Adipocyte (in vitro differentiated cells): ENCODE data around the gene SLC6A7.

Source experiments
- DNase-seq: peaks from one replicate; pipeline ENCODE4 v3.0.0-alpha.2; 2015; ENCODE audit warnings: low read depth
- H3K27me3 ChIP-seq: replicated peaks from 2 replicates; pipeline ENCODE4 v1.7.0; 2013; ENCODE audit warnings: mild to moderate bottlenecking, low read length, moderate library complexity; ENCODE audit not compliant: control insufficient read depth, insufficient read depth
- H3K36me3 ChIP-seq: 2 replicates; pipeline ENCODE4 v1.7.0; 2013; ENCODE audit warnings: low read length, mild to moderate bottlenecking, moderate library complexity; ENCODE audit not compliant: control insufficient read depth, insufficient read depth, severe bottlenecking
- H3K4me1 ChIP-seq: 2 replicates; pipeline ENCODE4 v1.7.0; 2013; ENCODE audit warnings: mild to moderate bottlenecking, low read length, moderate library complexity; ENCODE audit not compliant: control insufficient read depth, insufficient read depth
- H3K4me3 ChIP-seq: 2 replicates; pipeline ENCODE4 v1.7.0; 2013; ENCODE audit warnings: mild to moderate bottlenecking, low read length, moderate library complexity
- H3K9ac ChIP-seq: 2 replicates; pipeline ENCODE4 v1.7.0; 2013; ENCODE audit warnings: mild to moderate bottlenecking, low read length, moderate library complexity
- H3K9me3 ChIP-seq: 2 replicates; pipeline ENCODE4 v1.7.0; 2013; ENCODE audit warnings: mild to moderate bottlenecking, low read length, moderate library complexity; ENCODE audit not compliant: control insufficient read depth

The SLC6A7 gene

DNA sequence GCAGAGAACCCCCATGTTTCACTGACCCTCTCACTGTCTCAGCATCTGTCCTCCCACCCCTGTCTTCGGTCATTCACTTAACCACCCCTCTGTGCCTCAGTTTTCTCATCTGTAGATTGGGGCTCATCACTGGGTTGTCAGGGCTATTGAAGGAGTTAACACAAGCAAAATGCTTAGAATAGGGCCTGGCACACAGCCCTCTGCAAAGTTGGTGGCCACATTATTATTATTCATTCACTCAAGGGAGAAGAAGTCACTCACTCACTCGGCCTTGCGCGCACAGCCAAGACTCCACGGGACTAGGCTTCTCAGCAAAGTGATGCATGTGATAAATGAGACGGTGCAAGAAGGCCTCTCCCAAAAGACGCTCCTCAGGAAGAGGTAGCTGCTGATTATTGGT is 42.2 kb upstream of the SLC6A7 start:
- DNase-seq = no peak
- Histone ChIP-seq H3K9me3 (no peaks in the 10 kb centered on the region), H3K4me3 (peak overlapping the region; percentile 68), H3K9ac (peak overlapping the region; percentile 91), H3K36me3 (peaks cover 5% of the 10 kb centered on the region), H3K27me3 (no peaks in the 10 kb centered on the region), H3K4me1 (peaks cover 95% of the 10 kb centered on the region)

DNA sequence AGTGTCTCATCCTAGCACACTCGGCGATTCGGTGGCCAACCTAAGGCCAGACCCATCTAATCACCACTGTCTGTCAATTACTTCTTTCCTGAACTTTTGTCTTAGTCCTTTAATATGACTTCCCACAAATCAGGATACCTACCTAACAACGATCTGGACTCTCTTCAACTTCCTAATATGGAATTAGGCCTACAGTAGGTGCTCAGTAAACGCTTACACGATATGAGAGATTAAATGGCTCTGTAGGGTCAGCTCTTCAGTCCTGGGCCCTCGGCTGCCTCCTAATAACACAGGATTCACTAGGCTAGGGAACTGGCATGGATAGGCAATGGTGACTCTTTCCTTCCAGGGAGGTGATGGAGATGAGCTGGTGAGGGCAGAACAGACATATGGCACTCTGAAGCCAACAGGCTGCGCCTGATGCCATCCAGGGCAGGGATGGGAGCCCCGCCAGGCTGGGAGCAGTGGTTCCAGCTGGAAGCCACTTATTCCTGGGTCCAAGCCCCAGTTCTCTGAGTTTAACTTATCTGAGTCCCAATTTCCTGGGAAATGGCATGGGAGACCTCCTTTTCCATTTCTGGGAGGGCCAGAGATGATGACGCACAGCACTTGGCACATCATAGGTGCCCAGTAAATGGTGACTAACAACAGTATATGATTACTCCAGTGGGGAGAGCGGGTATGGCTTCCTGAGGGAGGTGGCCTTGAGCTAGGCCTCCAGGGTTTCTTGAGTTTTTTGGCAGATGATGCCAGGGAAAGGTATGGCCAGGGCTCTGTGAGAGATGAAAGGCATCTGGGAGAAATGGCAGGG is 41.5 kb upstream of the SLC6A7 start:
- H3K9me3 ChIP-seq = no peaks in the 10 kb centered on the region
- peak overlapping the region; percentile 68 for H3K4me3 ChIP-seq
- DNase-seq = no peak
- H3K9ac ChIP-seq = peak overlapping the region; percentile 91
- H3K4me1 ChIP-seq = peaks cover 96% of the 10 kb centered on the region
- H3K36me3 ChIP-seq = peaks cover 10% of the 10 kb centered on the region
- no peaks in the 10 kb centered on the region for H3K27me3 ChIP-seq

DNA sequence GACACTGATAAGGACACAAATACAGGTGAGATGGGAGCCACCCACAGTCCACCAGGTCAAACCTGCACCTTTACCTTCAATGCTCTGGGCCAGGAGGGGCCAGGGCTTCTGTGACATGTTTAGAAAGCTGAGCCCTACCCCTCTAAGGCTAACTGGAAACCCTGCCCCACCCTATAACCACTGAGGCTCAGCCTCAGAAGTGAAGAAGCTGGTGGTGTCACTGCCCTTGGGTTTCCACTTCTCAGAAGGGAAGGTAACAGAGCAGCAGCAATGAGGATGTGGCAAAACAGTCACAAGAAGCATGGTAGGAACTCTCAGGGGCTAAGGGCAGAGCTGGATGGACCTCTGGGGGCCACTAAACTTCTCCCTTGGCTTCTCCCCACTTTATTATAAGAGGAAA is 40.2 kb upstream of the SLC6A7 start:
- Histone ChIP-seq H3K9me3 (no peaks in the 10 kb centered on the region), H3K9ac (peak overlapping the region; percentile 82), H3K4me1 (peaks cover 91% of the 10 kb centered on the region), H3K27me3 (no peaks in the 10 kb centered on the region), H3K36me3 (peaks cover 12% of the 10 kb centered on the region), H3K4me3 (peak overlapping the region; percentile 44)
- no peak for DNase-seq

DNA sequence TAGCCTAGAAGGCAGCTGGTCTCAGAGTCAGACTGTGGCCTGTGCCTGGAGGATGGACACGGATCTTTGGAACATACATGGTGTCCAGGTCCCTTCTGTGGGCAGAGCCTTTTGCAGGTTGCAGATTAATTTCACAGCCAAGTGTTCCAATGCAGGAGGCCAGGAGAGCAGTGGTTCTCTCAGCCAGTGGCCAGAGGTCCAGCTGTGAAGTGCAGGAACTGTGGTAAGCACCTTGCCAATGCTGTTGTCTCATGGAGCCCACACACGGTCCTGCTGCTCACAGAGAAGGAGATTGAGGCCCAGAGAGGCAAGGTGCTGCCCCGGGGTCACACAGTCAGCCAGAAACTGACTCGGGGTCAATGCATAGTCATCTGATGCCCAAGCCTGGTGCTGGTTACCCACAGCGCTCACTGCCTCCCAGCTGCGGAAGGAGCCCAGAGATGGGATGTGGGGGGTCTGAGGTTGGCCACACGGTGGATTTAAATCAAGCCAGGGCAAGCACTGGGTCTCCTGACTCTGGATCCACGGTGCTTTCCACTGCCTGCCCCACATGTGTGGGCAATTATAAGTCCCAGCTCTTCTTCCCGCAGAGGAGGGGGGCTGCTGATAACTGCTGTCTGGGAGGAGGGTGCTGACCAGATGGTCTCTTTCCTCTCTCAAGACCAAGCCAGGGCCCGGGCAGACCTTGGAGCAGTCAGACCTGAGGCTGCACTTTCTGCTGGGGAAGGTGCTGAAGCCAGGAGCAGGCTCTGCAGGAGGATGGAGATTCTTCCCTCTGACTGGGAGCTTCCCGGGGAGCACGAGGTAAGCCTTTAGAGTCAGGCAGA is 37.0 kb upstream of the SLC6A7 start:
- H3K27me3 ChIP-seq = no peaks in the 10 kb centered on the region
- peak; percentile 56 for DNase-seq
- H3K4me1 ChIP-seq = peaks cover 77% of the 10 kb centered on the region
- peak overlapping the region; percentile 98 for H3K9ac ChIP-seq
- H3K4me3 ChIP-seq = peak overlapping the region; percentile 93
- H3K9me3 ChIP-seq = no peaks in the 10 kb centered on the region
- peaks cover 12% of the 10 kb centered on the region for H3K36me3 ChIP-seq

DNA sequence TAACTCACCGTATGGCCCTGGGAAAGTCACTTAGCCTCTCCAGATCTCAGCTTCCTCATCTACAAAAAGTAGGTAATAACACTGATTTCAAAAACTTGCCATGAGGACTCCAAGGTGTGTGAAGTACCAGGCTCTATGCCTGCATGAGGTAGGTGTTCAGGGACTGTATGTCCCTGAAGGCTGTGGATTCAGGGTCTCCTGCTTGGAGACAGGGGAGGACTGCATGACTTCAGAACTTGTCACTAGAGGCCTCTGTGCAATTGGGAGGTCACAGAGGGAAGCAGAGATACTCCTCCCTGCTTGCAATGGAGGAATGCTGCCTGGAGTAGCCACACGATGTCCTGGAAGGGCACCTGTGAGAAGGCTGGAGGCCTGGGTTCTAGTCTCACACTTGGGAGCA is 36.4 kb upstream of the SLC6A7 start:
- no peaks in the 10 kb centered on the region for H3K9me3 ChIP-seq
- peak overlapping the region; percentile 98 for H3K9ac ChIP-seq
- peaks cover 77% of the 10 kb centered on the region for H3K4me1 ChIP-seq
- H3K36me3 ChIP-seq = peaks cover 12% of the 10 kb centered on the region
- H3K27me3 ChIP-seq = no peaks in the 10 kb centered on the region
- no peak for DNase-seq
- peak overlapping the region; percentile 93 for H3K4me3 ChIP-seq

DNA sequence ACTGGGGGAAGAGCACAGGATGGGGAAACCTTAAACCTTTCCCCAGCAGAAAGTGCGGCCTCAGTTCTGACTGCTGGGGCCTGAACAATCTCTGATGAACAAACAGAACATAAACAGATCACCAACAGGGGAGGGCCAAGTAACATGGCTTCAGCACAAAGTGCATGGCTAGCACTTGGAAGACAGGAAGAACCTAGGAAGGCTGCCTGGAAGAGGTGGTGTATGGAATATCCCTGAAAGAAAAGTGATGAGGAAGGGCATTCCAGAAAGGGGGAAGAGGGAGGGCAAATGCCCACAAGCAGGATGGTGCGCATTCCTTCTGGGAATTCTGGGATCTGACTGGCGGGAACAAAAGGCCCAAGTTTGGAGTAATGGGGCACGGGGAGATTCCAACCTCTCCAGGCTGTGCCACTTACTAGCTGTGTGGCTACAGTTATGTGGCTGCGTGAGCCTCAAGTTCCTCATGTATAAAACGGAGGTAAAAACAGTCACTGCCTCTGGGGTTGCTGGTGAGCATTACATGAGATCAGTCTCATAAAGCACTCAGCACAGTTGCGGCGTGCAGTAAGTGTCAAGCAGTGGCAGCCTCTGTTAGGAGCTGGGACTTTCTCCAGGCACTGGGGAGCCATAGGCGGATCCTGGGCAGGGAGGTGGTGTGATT is 35.8 kb upstream of the SLC6A7 start:
- peak overlapping the region; percentile 93 for H3K4me3 ChIP-seq
- peak; percentile 76 for DNase-seq

DNA sequence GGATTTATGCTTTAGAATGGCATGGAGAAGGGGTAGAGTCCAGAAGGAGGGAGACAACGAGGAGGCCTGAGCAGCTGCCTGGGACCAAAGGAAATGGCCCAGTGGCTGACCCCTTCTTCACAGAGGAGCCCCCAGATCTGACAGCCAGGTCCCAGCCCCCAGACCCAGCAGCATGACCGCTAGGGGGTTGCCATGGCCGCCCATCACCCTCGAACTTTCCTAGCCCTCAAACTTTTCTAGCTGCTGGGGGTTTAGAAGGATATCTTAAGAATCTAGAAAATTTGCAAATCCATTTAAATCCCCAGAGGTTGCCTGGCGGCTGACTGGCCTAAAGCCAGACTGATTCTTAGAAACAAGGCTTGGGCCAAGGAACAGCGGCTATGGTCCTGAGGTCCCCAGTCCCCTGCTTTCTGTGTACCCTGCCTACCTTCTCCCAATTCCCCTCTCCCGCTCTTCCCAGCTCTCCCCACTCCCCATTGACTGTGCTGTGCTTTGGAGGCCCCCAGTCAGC is 35.2 kb upstream of the SLC6A7 start:
- H3K4me1 ChIP-seq = peaks cover 77% of the 10 kb centered on the region
- no peaks in the 10 kb centered on the region for H3K9me3 ChIP-seq
- H3K4me3 ChIP-seq = peak overlapping the region; percentile 93
- H3K36me3 ChIP-seq = peaks cover 12% of the 10 kb centered on the region
- no peak for DNase-seq
- no peaks in the 10 kb centered on the region for H3K27me3 ChIP-seq
- peak overlapping the region; percentile 98 for H3K9ac ChIP-seq

More for the DNA sequence above, 35.8 kb upstream of the SLC6A7 start:
- no peaks in the 10 kb centered on the region for H3K27me3 ChIP-seq
- H3K9ac ChIP-seq = peak overlapping the region; percentile 98
- peaks cover 77% of the 10 kb centered on the region for H3K4me1 ChIP-seq
- H3K36me3 ChIP-seq = peaks cover 12% of the 10 kb centered on the region
- no peaks in the 10 kb centered on the region for H3K9me3 ChIP-seq

DNA sequence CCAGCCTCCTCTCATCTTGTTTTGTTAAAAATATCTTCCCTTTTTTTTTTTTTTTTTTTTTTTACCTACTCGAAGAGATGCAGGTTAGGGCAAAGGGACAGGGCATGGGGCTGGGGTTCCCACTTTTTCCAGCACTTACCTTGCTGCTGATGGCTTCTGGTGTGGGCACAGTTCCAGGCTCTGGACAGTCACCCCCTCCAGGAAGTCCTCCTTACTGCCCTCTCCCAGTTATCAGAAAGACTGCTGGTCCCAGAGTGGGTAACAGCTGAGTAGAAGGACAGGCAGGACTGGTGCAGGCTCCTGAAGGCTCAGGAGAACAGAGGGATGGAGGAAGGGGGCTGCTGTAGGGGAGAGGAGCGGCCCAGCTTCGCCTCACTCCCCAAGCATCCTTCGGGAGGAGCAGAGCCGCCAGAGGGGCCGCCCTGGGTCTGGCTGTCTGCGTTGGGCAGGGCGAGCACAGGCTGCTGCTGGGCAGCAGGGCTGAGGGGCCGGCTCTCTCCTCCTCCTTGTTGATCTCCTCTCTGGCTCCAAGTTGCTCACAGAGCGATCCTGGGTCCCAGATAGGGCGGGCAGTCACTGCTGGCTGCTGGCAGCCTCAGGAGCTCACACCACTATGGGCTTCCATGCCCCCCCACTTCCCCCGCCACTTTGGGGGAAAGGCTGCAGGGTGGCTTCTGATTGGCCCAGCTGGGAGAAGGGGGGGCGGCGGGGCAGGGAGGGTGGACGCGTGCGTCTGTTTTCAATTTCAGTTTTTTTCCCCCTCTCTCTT is 34.4 kb upstream of the SLC6A7 start, which contains the start of gene PDGFRB:
Gene PDGFRB, minus strand, starts transcription at position 588 of the 769 bp plus-strand sequence. CDS start 18,798 bp downstream, outside the sequence.
- H3K9me3 ChIP-seq = no peaks in the 10 kb centered on the region
- H3K4me3 ChIP-seq = peak within 1 kb of the TSS; percentile 93
- no peaks in the 10 kb centered on the region for H3K27me3 ChIP-seq
- peak within 1 kb of the TSS; percentile 98 for H3K9ac ChIP-seq
- peaks cover 12% of the 10 kb centered on the region for H3K36me3 ChIP-seq
- H3K4me1 ChIP-seq = peaks cover 77% of the 10 kb centered on the region
- peak; percentile 95 for DNase-seq

DNA sequence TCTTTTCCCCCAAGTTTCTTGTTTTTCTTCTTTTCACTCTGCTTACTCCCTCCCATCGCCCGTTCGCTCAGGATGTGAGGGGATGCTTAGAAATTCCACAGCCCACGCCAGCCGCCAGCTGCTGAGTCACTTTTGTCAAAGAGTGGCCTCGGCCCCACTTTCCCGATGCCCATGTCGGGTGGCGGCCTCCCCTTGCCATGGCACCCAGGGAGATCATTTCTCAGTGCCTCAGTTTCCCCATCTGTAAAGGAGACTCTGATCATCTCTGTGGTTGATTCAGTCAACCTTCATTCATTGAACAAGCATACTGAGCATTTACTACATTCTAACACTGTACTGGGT is 33.9 kb upstream of the SLC6A7 start:
- Histone ChIP-seq H3K9ac (peak overlapping the region; percentile 98), H3K9me3 (no peaks in the 10 kb centered on the region), H3K4me1 (peaks cover 75% of the 10 kb centered on the region), H3K36me3 (peaks cover 12% of the 10 kb centered on the region), H3K27me3 (no peaks in the 10 kb centered on the region), H3K4me3 (peak overlapping the region; percentile 93)
- no peak for DNase-seq

DNA sequence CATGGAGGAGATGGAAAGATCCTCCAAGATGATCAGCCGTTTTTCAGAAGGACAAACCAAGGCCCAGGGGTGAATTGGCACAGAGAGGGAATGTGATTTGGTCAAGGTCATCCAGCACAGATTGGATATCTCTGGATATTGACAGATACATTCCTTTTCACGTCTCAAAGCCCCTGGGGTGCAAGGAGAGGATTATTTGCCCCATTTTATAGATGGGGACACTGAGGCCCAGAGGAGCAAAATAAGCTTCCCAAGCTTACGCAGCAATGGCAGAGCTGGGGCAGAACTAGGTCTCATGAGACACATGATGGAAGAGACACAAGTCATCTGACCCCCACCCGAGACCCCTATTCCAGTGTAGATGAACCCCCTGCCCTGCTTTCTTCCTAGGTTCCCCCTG is 33.3 kb upstream of the SLC6A7 start:
- Histone ChIP-seq H3K9ac (peak overlapping the region; percentile 98), H3K4me3 (no peak overlapping the region), H3K27me3 (no peaks in the 10 kb centered on the region), H3K4me1 (peaks cover 72% of the 10 kb centered on the region), H3K36me3 (peaks cover 12% of the 10 kb centered on the region), H3K9me3 (no peaks in the 10 kb centered on the region)
- no peak for DNase-seq
